NCI-H1417 treated with DMSO at 0.1 percent for 48 hours (cell line): ENCODE measurements around the gene GRID2.
"Not testable (repeated sequence)": the region's sequence is repeated elsewhere in the genome, so short reads cannot be mapped to it uniquely, and the experiment has no call there.

ENCODE experiments used
- DNase-seq: peaks from one replicate; lab custom pipeline; 2025; lab: John Stamatoyannopoulos, UW

The GRID2 gene

GRCh38 chr4:92303621-92304027 lies at the start of gene GRID2:
Gene GRID2, plus strand, starts transcription at chr4:92303966.
- no peak for DNase-seq

- no peak for DNase-seq
Observed at GRCh38 chr4:92253986-92254671, 49.6 kb upstream of the GRID2 start.

GRCh38 chr4:92254767-92255442 lies 48.9 kb upstream of the GRID2 start:
- DNase-seq: no peak

GRCh38 chr4:92255920-92256244 lies 47.9 kb upstream of the GRID2 start:
- no peak for DNase-seq

- DNase-seq: no peak
Observed at GRCh38 chr4:92257931-92258857, 45.6 kb upstream of the GRID2 start.

- DNase-seq: no peak
Observed at GRCh38 chr4:92261256-92261655, 42.5 kb upstream of the GRID2 start.

GRCh38 chr4:92262371-92262770 lies 41.4 kb upstream of the GRID2 start:
- no peak for DNase-seq

GRCh38 chr4:92263010-92263409 lies 40.8 kb upstream of the GRID2 start:
- DNase-seq: no peak

- DNase-seq: no peak
Observed at GRCh38 chr4:92263575-92263974, 40.2 kb upstream of the GRID2 start.

- DNase-seq: no peak
Observed at GRCh38 chr4:92264163-92264562, 39.6 kb upstream of the GRID2 start.

- no peak for DNase-seq
Observed at GRCh38 chr4:92265021-92265420, 38.7 kb upstream of the GRID2 start.

GRCh38 chr4:92265798-92266197 lies 38.0 kb upstream of the GRID2 start:
- DNase-seq: no peak

GRCh38 chr4:92266521-92266920 lies 37.2 kb upstream of the GRID2 start:
- no peak for DNase-seq

GRCh38 chr4:92268642-92269041 lies 35.1 kb upstream of the GRID2 start:
- no peak for DNase-seq

- DNase-seq: no peak
Observed at GRCh38 chr4:92270908-92271307, 32.9 kb upstream of the GRID2 start.

- not testable (repeated sequence) for DNase-seq
Observed at GRCh38 chr4:92271551-92271950, 32.2 kb upstream of the GRID2 start.

GRCh38 chr4:92277057-92277881 lies 26.5 kb upstream of the GRID2 start:
- not testable (repeated sequence) for DNase-seq

GRCh38 chr4:92279296-92279695 lies 24.5 kb upstream of the GRID2 start:
- no peak for DNase-seq

GRCh38 chr4:92299152-92299551 lies 4.6 kb upstream of the GRID2 start:
- DNase-seq: no peak

- no peak for DNase-seq
Observed at GRCh38 chr4:92304121-92304520, 355 bp downstream of the GRID2 start.

- DNase-seq: no peak
Observed at GRCh38 chr4:92304606-92305005, 840 bp downstream of the GRID2 start.
